HepG2 (cell line): ENCODE data around the gene QSOX1. TPM values are rescaled to one million over a fixed set of nuclear protein-coding genes. Genes with fewer than 3 reads are reported as not detected.

Experiments used
- ATAC-seq: fragments of 200-7000 bp; cut with Tn5 transposase; 3 replicates; pipeline ENCODE4 v1.9.1; 2020; ENCODE audit warnings: mild to moderate bottlenecking, moderate library complexity
- BruUV-seq: library from RNA; stranded (reverse); fragments of 400-500 nt; replicated peaks from 2 replicates; lab custom pipeline; 2021; lab: Mats Ljungman, UMichigan
- CTCF ChIA-PET: fragments of 300-600 bp; formaldehyde crosslinking; extraction: SDS; loops from one replicate; lab custom pipeline; 2021; ENCODE audit warnings: low total read pairs, inconsistent platforms, low intra/inter-chr PET ratio; lab: Yijun Ruan, JAX
- POLR2A ChIA-PET: fragments of 350-600 bp; sonication (Branson Sonifier 250); formaldehyde crosslinking; loops from one replicate; lab custom pipeline; 2020; ENCODE audit warnings: antibody characterized with exemption, inconsistent platforms; lab: Yijun Ruan, JAX
- DNase-seq: peaks from one replicate; pipeline ENCODE4 v3.0.0-alpha.2; 2015; ENCODE audit warnings: low spot score
- FAIRE-seq: peaks from 3 replicates; lab custom pipeline; 2011; peaks lifted over from hg19 to GRCh38; lab: Jason Lieb, UNC
- H2AFZ ChIP-seq: one replicate; pipeline ENCODE4 v1.6.1; 2011; ENCODE audit warnings: low read length, inconsistent platforms
- H3K27ac ChIP-seq: fragments of 300-600 bp; 3 replicates; pipeline ENCODE4 v1.8.0; 2011; ENCODE audit warnings: mixed run types, mild to moderate bottlenecking, mixed read lengths, low read length, inconsistent platforms; ENCODE audit not compliant: insufficient read depth; ENCODE audit errors: extremely low read length
- H3K27me3 ChIP-seq, 2 experiments: fragments of 200-600 bp in 1 of 2; 2 replicates in 1 of 2; 3 replicates in 1 of 2; pipeline versions ENCODE4 v1.6.0 to v1.8.0; 2011; ENCODE audit warnings: low read length in 2 of 2, mild to moderate bottlenecking in 2 of 2, moderate library complexity in 2 of 2, inconsistent platforms in 1 of 2; ENCODE audit not compliant: insufficient read depth in 2 of 2, control insufficient read depth in 1 of 2
- H3K36me3 ChIP-seq, 2 experiments: fragments of 200-600 bp in 1 of 2; replicated peaks in 1 of 2; 2 replicates in 1 of 2; 3 replicates in 1 of 2; pipeline versions ENCODE4 v1.5.1 to v1.8.0; 2011; ENCODE audit warnings: low read length in 2 of 2, inconsistent platforms in 1 of 2; ENCODE audit not compliant: insufficient read depth in 2 of 2, control insufficient read depth in 1 of 2
- H3K4me1 ChIP-seq: 2 replicates; pipeline ENCODE4 v1.5.1; 2012; ENCODE audit warnings: low read length, inconsistent platforms; ENCODE audit not compliant: insufficient read depth
- H3K4me2 ChIP-seq: 2 replicates; pipeline ENCODE4 v1.6.0; 2011; ENCODE audit warnings: low read depth, low read length, inconsistent platforms
- H3K4me3 ChIP-seq, 3 experiments: fragments of 200-600 bp in 1 of 3; sonication (generic), shearing (Covaris generic) in 1 of 3; replicated peaks in 1 of 3; 2 replicates each; pipeline ENCODE4 v1.5.1; 2011 to 2016; ENCODE audit warnings: low read length in 3 of 3, inconsistent platforms in 2 of 3, low read depth in 2 of 3, mild to moderate bottlenecking in 2 of 3, control low read depth in 1 of 3, mixed read lengths in 1 of 3; ENCODE audit not compliant: insufficient read depth in 1 of 3
- H3K79me2 ChIP-seq: one replicate; pipeline ENCODE4 v1.6.1; 2011; ENCODE audit warnings: low read length, inconsistent platforms; ENCODE audit not compliant: insufficient read depth
- H3K9ac ChIP-seq: 2 replicates; pipeline ENCODE4 v1.6.0; 2011; ENCODE audit warnings: mild to moderate bottlenecking, low read depth, low read length, inconsistent platforms; ENCODE audit not compliant: insufficient read depth
- H3K9me3 ChIP-seq: 2 replicates; pipeline ENCODE4 v1.5.1; 2012; ENCODE audit warnings: mild to moderate bottlenecking, low read length
- H4K20me1 ChIP-seq: 2 replicates; pipeline ENCODE4 v1.6.0; 2011; ENCODE audit warnings: inconsistent platforms, mild to moderate bottlenecking, low read length, moderate library complexity; ENCODE audit not compliant: insufficient read depth
- ZNF547 ChIP-seq: sonication (generic); formaldehyde crosslinking; IDR thresholded peaks from 2 replicates; pipeline ENCODE4 v1.5.1; 2020; ENCODE audit warnings: mild to moderate bottlenecking, missing genetic modification reagents
- ZNF747 ChIP-seq: sonication (generic); formaldehyde crosslinking; IDR thresholded peaks from 2 replicates; pipeline ENCODE4 v1.8.1; 2023; ENCODE audit warnings: missing genetic modification reagents, mild to moderate bottlenecking, borderline replicate concordance
- WGBS: methylation state at CpG from one replicate; pipeline ENCODE4 v1.1.6; 2017; ENCODE audit warnings: low lambda C conversion rate; 5-methylcytosine and 5-hydroxymethylcytosine counted together
- in situ Hi-C: cut with HindIII; loops from 2 replicates; pipeline ENCODE4 v1.10.0; 2017; ENCODE audit warnings: low pct_unique_long_range_greater_than_20kb; ENCODE audit not compliant: extremely low pct_ligation_motif_present
- intact Hi-C: fragments of 100-400 bp; cut with micrococcal nuclease; formaldehyde crosslinking; loops from one replicate; pipeline ENCODE4 v1.10.0; 2022; ENCODE audit not compliant: unreplicated experiment
- polyA plus RNA-seq, 8 experiments: library from polyadenylated mRNA; depleted of rRNA in 3 of 8; stranded (reverse) in 7 of 8; unstranded in 1 of 8; fragments of >200 nt; fragmentation: Illumina TruSeq in 4 of 8; extraction: Trizol in 4 of 8; gene quantifications; 2 replicates each; pipeline versions ENCODE4 v1.2.1 to v1.2.3, GENCODE V29; 2011 to 2016; ENCODE audit warnings: low read depth in 4 of 8, missing spikeins in 1 of 8, mixed read lengths in 1 of 8; ENCODE audit not compliant: insufficient read depth in 1 of 8
- total RNA-seq, 5 experiments: library from RNA; depleted of rRNA; stranded (reverse); fragments of >200 nt; fragmentation: Illumina TruSeq; extraction: Trizol; gene quantifications; 2 replicates each; pipeline ENCODE4 v1.2.3, GENCODE V29; 2016; ENCODE audit warnings: low read depth in 1 of 5
- TF ChIP-seq, protein P1 (sequence below): sonication (generic); formaldehyde crosslinking; IDR thresholded peaks from 2 replicates; pipeline ENCODE4 v1.9.0; 2021; ENCODE audit warnings: mild to moderate bottlenecking, missing genetic modification reagents
- TF ChIP-seq, protein P2 (sequence below): sonication (generic); formaldehyde crosslinking; IDR thresholded peaks from 2 replicates; pipeline ENCODE4 v1.8.0; 2022; ENCODE audit warnings: mild to moderate bottlenecking, missing genetic modification reagents; ENCODE audit not compliant: insufficient replicate concordance

The QSOX1 gene
- total and polyA plus RNA-seq, 2 of the 13 experiments (the other 11 are each of a cell fraction or from before 2014, with no cell fraction given), result 6.8 to 40.2 TPM

DNA sequence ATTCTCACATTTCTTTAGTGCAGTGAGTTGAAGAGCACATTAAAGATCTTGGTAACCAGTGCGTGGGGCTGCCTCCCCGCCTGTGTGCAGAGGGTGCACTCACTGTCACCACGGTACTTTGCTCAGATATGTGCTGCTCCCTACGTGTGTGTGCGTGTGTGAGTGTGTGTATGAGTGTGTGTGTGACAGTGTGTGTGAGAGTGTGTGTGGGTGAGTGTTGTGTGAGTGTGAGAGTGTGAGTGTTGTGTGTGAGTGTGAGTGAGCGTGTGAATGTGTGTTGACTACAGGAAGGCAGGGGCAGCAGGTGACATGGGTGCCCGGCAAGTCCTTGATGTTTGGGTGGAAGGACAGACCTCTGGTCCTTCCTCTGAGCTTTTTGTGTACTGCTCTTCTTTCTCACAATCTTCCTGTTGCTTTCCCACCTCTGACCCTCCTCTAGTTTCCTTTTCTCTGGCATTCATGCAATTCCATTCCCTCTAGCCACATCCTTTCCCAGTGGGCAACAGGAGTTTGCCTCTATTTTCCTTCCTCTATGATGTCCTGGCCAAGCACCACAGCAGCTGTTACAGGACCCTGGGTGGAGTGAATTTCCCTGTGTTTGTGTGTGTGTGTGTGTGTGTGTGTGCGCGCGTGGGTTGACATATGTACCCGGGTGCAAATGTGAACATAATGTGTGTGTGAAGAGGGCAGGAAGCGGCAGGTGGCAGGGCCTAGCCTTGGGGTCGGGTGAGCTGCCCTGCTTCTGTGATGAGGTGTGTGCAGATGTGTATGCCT lies 95.2 kb downstream of the QSOX1 start:
- POLR2A ChIA-PET, result no interaction called here

More for the DNA sequence above, 95.2 kb downstream of the QSOX1 start:
- Histone ChIP-seq H3K9ac (no peak overlapping the region), H3K36me3 (no peaks in the 10 kb centered on the region), H3K27ac (no peak overlapping the region), H3K79me2 (no peaks in the 10 kb centered on the region), H3K4me1 (peaks cover 83% of the 10 kb centered on the region), H2AFZ (no peak overlapping the region), H3K27me3 (no peaks in the 10 kb centered on the region; a peak in 2 of 5 replicates), H4K20me1 (no peaks in the 10 kb centered on the region), H3K4me3 (peak overlapping the region in 1 of 3 experiments; percentile 1; a peak in 1 of 6 replicates), H3K9me3 (no peaks in the 10 kb centered on the region), H3K4me2 (peak overlapping the region; percentile 39; the same call in 1 of the 2 replicates)
- no peak for ATAC-seq
- no peak for FAIRE-seq
- no TSS peak for BruUV-seq
- 26% methylated on average over 13 of the region's 13 CpGs for WGBS
- in situ Hi-C loops, result loop anchor here (5.0 kb wide), 2 partner anchors 167 to 227 kb away; no protein-coding TSS in a partner anchor
- CTCF ChIA-PET, result interaction anchor here (1.1 kb wide), 1 partner anchor 167 kb away, joined by 3 read pairs; no protein-coding TSS in a partner anchor
- TF ChIP-seq, protein P1, sequence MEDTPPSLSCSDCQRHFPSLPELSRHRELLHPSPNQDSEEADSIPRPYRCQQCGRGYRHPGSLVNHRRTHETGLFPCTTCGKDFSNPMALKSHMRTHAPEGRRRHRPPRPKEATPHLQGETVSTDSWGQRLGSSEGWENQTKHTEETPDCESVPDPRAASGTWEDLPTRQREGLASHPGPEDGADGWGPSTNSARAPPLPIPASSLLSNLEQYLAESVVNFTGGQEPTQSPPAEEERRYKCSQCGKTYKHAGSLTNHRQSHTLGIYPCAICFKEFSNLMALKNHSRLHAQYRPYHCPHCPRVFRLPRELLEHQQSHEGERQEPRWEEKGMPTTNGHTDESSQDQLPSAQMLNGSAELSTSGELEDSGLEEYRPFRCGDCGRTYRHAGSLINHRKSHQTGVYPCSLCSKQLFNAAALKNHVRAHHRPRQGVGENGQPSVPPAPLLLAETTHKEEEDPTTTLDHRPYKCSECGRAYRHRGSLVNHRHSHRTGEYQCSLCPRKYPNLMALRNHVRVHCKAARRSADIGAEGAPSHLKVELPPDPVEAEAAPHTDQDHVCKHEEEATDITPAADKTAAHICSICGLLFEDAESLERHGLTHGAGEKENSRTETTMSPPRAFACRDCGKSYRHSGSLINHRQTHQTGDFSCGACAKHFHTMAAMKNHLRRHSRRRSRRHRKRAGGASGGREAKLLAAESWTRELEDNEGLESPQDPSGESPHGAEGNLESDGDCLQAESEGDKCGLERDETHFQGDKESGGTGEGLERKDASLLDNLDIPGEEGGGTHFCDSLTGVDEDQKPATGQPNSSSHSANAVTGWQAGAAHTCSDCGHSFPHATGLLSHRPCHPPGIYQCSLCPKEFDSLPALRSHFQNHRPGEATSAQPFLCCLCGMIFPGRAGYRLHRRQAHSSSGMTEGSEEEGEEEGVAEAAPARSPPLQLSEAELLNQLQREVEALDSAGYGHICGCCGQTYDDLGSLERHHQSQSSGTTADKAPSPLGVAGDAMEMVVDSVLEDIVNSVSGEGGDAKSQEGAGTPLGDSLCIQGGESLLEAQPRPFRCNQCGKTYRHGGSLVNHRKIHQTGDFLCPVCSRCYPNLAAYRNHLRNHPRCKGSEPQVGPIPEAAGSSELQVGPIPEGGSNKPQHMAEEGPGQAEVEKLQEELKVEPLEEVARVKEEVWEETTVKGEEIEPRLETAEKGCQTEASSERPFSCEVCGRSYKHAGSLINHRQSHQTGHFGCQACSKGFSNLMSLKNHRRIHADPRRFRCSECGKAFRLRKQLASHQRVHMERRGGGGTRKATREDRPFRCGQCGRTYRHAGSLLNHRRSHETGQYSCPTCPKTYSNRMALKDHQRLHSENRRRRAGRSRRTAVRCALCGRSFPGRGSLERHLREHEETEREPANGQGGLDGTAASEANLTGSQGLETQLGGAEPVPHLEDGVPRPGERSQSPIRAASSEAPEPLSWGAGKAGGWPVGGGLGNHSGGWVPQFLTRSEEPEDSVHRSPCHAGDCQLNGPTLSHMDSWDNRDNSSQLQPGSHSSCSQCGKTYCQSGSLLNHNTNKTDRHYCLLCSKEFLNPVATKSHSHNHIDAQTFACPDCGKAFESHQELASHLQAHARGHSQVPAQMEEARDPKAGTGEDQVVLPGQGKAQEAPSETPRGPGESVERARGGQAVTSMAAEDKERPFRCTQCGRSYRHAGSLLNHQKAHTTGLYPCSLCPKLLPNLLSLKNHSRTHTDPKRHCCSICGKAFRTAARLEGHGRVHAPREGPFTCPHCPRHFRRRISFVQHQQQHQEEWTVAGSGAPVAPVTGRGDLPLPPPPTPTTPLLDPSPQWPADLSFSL (CRISPR knock-in tag), result 0 out of 2 replicates have a peak, but pooled peaks have one; percentile 52
- TF ChIP-seq, protein P2, sequence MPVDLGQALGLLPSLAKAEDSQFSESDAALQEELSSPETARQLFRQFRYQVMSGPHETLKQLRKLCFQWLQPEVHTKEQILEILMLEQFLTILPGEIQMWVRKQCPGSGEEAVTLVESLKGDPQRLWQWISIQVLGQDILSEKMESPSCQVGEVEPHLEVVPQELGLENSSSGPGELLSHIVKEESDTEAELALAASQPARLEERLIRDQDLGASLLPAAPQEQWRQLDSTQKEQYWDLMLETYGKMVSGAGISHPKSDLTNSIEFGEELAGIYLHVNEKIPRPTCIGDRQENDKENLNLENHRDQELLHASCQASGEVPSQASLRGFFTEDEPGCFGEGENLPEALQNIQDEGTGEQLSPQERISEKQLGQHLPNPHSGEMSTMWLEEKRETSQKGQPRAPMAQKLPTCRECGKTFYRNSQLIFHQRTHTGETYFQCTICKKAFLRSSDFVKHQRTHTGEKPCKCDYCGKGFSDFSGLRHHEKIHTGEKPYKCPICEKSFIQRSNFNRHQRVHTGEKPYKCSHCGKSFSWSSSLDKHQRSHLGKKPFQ, result no peak
- no peak for TF ChIP-seq ZNF547 (CRISPR knock-in tag)
- TF ChIP-seq ZNF747 (CRISPR knock-in tag), result no peak
- DNase-seq, result no peak
- intact Hi-C loops, result loop anchor here (5.0 to 10.0 kb wide), 2 partner anchors 65 to 232 kb away; no protein-coding TSS in a partner anchor
